Neural cell (in vitro differentiated cells): ENCODE measurements around the gene MYEOV. TPM values are rescaled to one million over a fixed set of nuclear protein-coding genes. Genes with fewer than 3 reads are reported as not detected.

Experiments
- H2AFZ ChIP-seq: fragments of 200-600, 300-800 bp; sonication (generic), shearing (Covaris generic); 2 replicates; pipeline ENCODE4 v1.6.0; 2014; ENCODE audit warnings: low read depth, mild to moderate bottlenecking, antibody characterized with exemption, low read length, moderate library complexity
- H3F3A ChIP-seq: fragments of 200-600 bp; shearing (Covaris generic); 2 replicates; pipeline ENCODE4 v1.6.1; 2016; ENCODE audit warnings: mild to moderate bottlenecking, moderate library complexity, mixed read lengths, antibody characterized with exemption, low read length; ENCODE audit not compliant: insufficient read depth, poor library complexity, severe bottlenecking
- H3K27ac ChIP-seq: fragments of 200-600, 300-800 bp; sonication (generic), shearing (Covaris generic); 2 replicates; pipeline ENCODE4 v1.5.1; 2014; ENCODE audit warnings: mild to moderate bottlenecking, low read length, moderate library complexity
- H3K27me3 ChIP-seq: fragments of 300-800, 200-600 bp; sonication (generic), shearing (Covaris generic); 2 replicates; pipeline ENCODE4 v1.6.0; 2014; ENCODE audit warnings: mild to moderate bottlenecking, low read depth, low read length, moderate library complexity; ENCODE audit not compliant: insufficient read depth
- H3K36me3 ChIP-seq: fragments of 300-800, 200-600 bp; sonication (generic), shearing (Covaris generic); 2 replicates; pipeline ENCODE4 v1.5.1; 2014; ENCODE audit warnings: mild to moderate bottlenecking, antibody characterized with exemption, low read length, moderate library complexity; ENCODE audit not compliant: insufficient read depth
- H3K4me2 ChIP-seq: fragments of 300-800, 200-600 bp; sonication (generic), shearing (Covaris generic); 2 replicates; pipeline ENCODE4 v1.6.0; 2014; ENCODE audit warnings: mild to moderate bottlenecking, low read length
- H3K4me3 ChIP-seq: fragments of 300-800, 200-600 bp; sonication (generic), shearing (Covaris generic); 2 replicates; pipeline ENCODE4 v1.5.1; 2014; ENCODE audit warnings: mild to moderate bottlenecking, low read length, moderate library complexity
- H3K79me2 ChIP-seq: fragments of 200-600 bp; shearing (Covaris generic); replicated peaks from 2 replicates; pipeline ENCODE4 v1.6.0; 2014; ENCODE audit warnings: mild to moderate bottlenecking, low read length, moderate library complexity; ENCODE audit not compliant: insufficient read depth
- H3K9ac ChIP-seq: fragments of 300-800, 200-600 bp; sonication (generic), shearing (Covaris generic); 2 replicates; pipeline ENCODE4 v1.6.1; 2016; ENCODE audit warnings: mild to moderate bottlenecking, low read length, mixed read lengths
- H3K9me2 ChIP-seq: fragments of 200-600 bp; shearing (Covaris generic); 2 replicates; pipeline ENCODE4 v1.6.1; 2016; ENCODE audit warnings: mild to moderate bottlenecking, low read length, mixed read lengths; ENCODE audit not compliant: insufficient read depth
- H3K9me3 ChIP-seq: fragments of 200-600, 300-800 bp; sonication (generic), shearing (Covaris generic); 2 replicates; pipeline ENCODE4 v1.6.1; 2016; ENCODE audit warnings: mild to moderate bottlenecking, mixed run types, low read length, moderate library complexity, mixed read lengths
- H4K20me1 ChIP-seq: fragments of 200-600 bp; shearing (Covaris generic); 2 replicates; pipeline ENCODE4 v1.6.1; 2016; ENCODE audit warnings: mild to moderate bottlenecking, mixed run types; ENCODE audit not compliant: insufficient read depth
- EP300 ChIP-seq: fragments of 450-650 bp; conservative IDR thresholded peaks from 2 replicates; pipeline ENCODE4 v1.6.1; 2014; ENCODE audit warnings: antibody characterized with exemption, mild to moderate bottlenecking, moderate library complexity; ENCODE audit not compliant: poor library complexity, severe bottlenecking
- EZH2 ChIP-seq: fragments of 200-600, 300-800 bp; shearing (Covaris generic), sonication (generic); IDR thresholded peaks from 2 replicates; pipeline ENCODE4 v1.6.1; 2014; ENCODE audit warnings: antibody characterized with exemption, low read length, borderline replicate concordance, mild to moderate bottlenecking; ENCODE audit not compliant: insufficient read depth, poor library complexity, severe bottlenecking
- MXI1 ChIP-seq: fragments of 450-650 bp; conservative IDR thresholded peaks from 2 replicates; pipeline ENCODE4 v1.6.1; 2014; ENCODE audit warnings: antibody characterized with exemption, mild to moderate bottlenecking; ENCODE audit not compliant: poor library complexity, severe bottlenecking
- POLR2AphosphoS5 ChIP-seq: IDR thresholded peaks from 2 replicates; pipeline ENCODE4 v1.6.1; 2012
- RAD21 ChIP-seq: fragments of 450-650 bp; conservative IDR thresholded peaks from 2 replicates; pipeline ENCODE4 v1.6.1; 2014; ENCODE audit warnings: antibody characterized with exemption, mild to moderate bottlenecking, moderate library complexity
- SMC3 ChIP-seq: fragments of 450-650 bp; conservative IDR thresholded peaks from 2 replicates; pipeline ENCODE4 v1.6.1; 2014; ENCODE audit warnings: antibody characterized with exemption, mild to moderate bottlenecking, moderate library complexity; ENCODE audit not compliant: poor library complexity
- TAF1 ChIP-seq: IDR thresholded peaks from 2 replicates; pipeline ENCODE4 v1.6.1; 2012; ENCODE audit warnings: low read depth
- polyA plus RNA-seq: library from polyadenylated mRNA; depleted of rRNA; stranded (reverse); fragments of >200 nt; gene quantifications from 2 replicates; pipeline ENCODE4 v1.2.3, GENCODE V29; 2014
- TF ChIP-seq, protein P1 (sequence below): fragments of 450-650 bp; IDR thresholded peaks from 2 replicates; pipeline ENCODE4 v1.5.1; 2014; ENCODE audit warnings: antibody characterized with exemption, mild to moderate bottlenecking, moderate library complexity; ENCODE audit not compliant: poor library complexity, severe bottlenecking
- TF ChIP-seq, protein P2 (sequence below): IDR thresholded peaks from 2 replicates; pipeline ENCODE4 v1.6.1; 2012; ENCODE audit warnings: borderline replicate concordance

Gene MYEOV
- polyA plus RNA-seq, 1 donor from 2014 or later, result not detected

DNA sequence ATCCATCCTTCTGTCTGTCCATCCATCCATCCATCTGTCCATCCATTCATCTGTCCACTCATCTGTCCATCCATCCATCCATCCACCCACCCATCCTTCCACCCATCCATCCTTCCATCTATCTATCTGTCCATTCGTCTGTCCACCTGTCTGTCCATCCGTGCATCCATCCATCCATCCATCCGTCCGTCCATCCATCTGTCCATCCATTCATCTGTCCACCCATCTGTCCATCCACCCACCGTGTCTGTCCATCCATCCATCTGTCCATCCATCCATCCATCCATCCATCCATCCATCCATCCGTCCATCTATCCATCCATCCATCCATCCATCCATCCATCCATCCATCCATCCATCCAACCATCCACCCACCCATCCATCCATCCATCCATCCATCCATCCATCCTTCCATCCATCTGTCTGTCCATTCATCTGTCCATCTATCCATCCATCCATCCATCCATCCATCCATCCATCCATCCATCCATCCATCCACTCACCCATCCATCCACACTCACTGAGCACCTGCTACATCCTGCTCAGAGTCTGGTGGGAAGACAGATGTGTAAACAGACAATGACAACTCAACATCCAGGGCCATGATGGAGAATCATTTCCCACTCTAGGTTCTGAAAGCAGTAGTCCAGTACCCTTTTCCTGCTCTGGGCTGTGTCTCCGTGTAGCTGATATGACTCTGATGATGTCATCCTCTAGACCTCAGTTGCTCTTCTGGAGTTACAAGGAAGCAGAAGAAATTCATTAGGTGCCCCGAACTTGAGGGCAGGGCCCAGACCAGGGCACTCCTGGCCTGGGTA is 30.8 kb upstream of the MYEOV start:
- H3K9ac ChIP-seq, result no peak overlapping the region
- no peaks in the 10 kb centered on the region for H3K9me2 ChIP-seq
- H3K4me3 ChIP-seq, result no peak overlapping the region
- H3F3A ChIP-seq, result no peaks in the 10 kb centered on the region
- no peaks in the 10 kb centered on the region for H3K27me3 ChIP-seq
- H3K79me2 ChIP-seq, result no peaks in the 10 kb centered on the region
- no peaks in the 10 kb centered on the region for H4K20me1 ChIP-seq
- no peak overlapping the region for H3K27ac ChIP-seq
- no peak overlapping the region for H3K4me2 ChIP-seq
- TF ChIP-seq MXI1 (no peak), POLR2AphosphoS5 (no peak), TAF1 (no peak), EP300 (no peak), EZH2 (no peak), SMC3 (no peak), RAD21 (no peak)
- TF ChIP-seq, protein P1, sequence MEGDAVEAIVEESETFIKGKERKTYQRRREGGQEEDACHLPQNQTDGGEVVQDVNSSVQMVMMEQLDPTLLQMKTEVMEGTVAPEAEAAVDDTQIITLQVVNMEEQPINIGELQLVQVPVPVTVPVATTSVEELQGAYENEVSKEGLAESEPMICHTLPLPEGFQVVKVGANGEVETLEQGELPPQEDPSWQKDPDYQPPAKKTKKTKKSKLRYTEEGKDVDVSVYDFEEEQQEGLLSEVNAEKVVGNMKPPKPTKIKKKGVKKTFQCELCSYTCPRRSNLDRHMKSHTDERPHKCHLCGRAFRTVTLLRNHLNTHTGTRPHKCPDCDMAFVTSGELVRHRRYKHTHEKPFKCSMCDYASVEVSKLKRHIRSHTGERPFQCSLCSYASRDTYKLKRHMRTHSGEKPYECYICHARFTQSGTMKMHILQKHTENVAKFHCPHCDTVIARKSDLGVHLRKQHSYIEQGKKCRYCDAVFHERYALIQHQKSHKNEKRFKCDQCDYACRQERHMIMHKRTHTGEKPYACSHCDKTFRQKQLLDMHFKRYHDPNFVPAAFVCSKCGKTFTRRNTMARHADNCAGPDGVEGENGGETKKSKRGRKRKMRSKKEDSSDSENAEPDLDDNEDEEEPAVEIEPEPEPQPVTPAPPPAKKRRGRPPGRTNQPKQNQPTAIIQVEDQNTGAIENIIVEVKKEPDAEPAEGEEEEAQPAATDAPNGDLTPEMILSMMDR, result no peak
- TF ChIP-seq, protein P2, sequence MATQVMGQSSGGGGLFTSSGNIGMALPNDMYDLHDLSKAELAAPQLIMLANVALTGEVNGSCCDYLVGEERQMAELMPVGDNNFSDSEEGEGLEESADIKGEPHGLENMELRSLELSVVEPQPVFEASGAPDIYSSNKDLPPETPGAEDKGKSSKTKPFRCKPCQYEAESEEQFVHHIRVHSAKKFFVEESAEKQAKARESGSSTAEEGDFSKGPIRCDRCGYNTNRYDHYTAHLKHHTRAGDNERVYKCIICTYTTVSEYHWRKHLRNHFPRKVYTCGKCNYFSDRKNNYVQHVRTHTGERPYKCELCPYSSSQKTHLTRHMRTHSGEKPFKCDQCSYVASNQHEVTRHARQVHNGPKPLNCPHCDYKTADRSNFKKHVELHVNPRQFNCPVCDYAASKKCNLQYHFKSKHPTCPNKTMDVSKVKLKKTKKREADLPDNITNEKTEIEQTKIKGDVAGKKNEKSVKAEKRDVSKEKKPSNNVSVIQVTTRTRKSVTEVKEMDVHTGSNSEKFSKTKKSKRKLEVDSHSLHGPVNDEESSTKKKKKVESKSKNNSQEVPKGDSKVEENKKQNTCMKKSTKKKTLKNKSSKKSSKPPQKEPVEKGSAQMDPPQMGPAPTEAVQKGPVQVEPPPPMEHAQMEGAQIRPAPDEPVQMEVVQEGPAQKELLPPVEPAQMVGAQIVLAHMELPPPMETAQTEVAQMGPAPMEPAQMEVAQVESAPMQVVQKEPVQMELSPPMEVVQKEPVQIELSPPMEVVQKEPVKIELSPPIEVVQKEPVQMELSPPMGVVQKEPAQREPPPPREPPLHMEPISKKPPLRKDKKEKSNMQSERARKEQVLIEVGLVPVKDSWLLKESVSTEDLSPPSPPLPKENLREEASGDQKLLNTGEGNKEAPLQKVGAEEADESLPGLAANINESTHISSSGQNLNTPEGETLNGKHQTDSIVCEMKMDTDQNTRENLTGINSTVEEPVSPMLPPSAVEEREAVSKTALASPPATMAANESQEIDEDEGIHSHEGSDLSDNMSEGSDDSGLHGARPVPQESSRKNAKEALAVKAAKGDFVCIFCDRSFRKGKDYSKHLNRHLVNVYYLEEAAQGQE, result no peak
- no peaks in the 10 kb centered on the region for H3K9me3 ChIP-seq
- H3K36me3 ChIP-seq, result no peaks in the 10 kb centered on the region
- H2AFZ ChIP-seq, result no peak overlapping the region

DNA sequence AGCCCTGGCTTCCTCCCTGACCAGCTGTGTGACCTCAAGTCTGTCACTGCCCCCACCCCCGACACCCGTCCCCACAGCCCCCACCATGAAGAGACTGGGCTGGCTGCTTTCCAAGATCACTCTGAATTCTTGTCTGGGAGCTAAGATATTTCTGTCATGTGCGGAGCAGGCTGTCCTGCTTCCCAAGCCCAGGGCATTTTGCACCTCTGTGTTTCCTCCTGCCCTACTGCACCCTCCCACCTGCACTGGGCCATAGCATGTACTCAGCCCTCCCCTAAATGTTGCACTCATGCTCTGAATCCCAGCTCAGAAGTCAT is 30.3 kb upstream of the MYEOV start:
- TF ChIP-seq, protein P2, result no peak
- TF ChIP-seq TAF1 (no peak), POLR2AphosphoS5 (no peak), EP300 (no peak), SMC3 (no peak), RAD21 (no peak), MXI1 (no peak), EZH2 (no peak)
- TF ChIP-seq, protein P1, result no peak
- no peak overlapping the region for H3K4me3 ChIP-seq
- no peaks in the 10 kb centered on the region for H3K36me3 ChIP-seq

More for the DNA sequence above, 30.3 kb upstream of the MYEOV start:
- Histone ChIP-seq H3K27ac (no peak overlapping the region), H3K4me2 (no peak overlapping the region), H4K20me1 (no peaks in the 10 kb centered on the region), H3K79me2 (no peaks in the 10 kb centered on the region), H3F3A (no peaks in the 10 kb centered on the region), H3K9me3 (no peaks in the 10 kb centered on the region), H3K9ac (no peak overlapping the region), H3K27me3 (no peaks in the 10 kb centered on the region), H3K9me2 (no peaks in the 10 kb centered on the region), H2AFZ (no peak overlapping the region)
